ENCODE data around the gene DAB2. TPM values are rescaled to one million over a fixed set of nuclear protein-coding genes. Genes with fewer than 3 reads are reported as not detected.

DAB2 gene
- total and polyA plus RNA-seq, 2 donors (not counting 1 experiment from before 2014, with no cell fraction given) = 0.03 to 0.47 TPM

DNA sequence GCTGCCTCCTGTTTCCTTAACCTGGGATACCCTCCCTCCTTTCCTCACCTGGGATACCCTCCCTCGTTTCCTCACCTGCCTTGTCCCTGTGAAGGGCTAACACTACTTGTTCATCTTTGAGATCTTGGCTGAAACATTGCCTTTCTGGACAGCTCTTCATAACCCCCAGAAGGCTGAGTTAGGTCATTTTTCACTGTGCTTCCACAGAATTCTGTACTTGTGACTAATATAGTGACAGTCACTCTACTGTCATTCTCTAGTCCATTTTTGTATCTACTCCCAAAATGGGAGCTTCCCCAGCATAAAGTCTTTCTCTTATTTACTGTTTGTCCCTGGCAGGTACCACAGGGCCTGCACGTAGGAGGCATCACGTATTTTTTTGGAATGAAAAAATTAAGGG, 21.5 kb upstream of the DAB2 start:
- intact Hi-C loops (cut with micrococcal nuclease) = no loop called here
- no peaks in the 10 kb centered on the region for H3K79me2 ChIP-seq (ENCODE audit: control insufficient read depth, insufficient read depth, low read length)
- H3K4me2 ChIP-seq (replicated peaks; ENCODE audit: low read depth, low read length, poor library complexity, severe bottlenecking) = no peak overlapping the region
- no peak overlapping the region for H3K9ac ChIP-seq (ENCODE audit: low read length)
- H3K4me3 ChIP-seq (ENCODE audit: control extremely low read depth in 1 of 5, extremely low read depth in 1 of 5, insufficient read depth in 1 of 5, low read depth in 2 of 5, low read length in 4 of 5) = no peak overlapping the region
- no peaks in the 10 kb centered on the region for H3K36me3 ChIP-seq (replicated peaks in 1 of 2; ENCODE audit: control extremely low read depth in 1 of 2, control insufficient read depth in 1 of 2, extremely low read depth in 1 of 2, insufficient read depth in 2 of 2, low read length in 1 of 2)
- H3K27me3 Mint-ChIP-seq = peaks cover 3% of the 10 kb centered on the region
- no peaks in the 10 kb centered on the region for H4K20me1 ChIP-seq (ENCODE audit: control insufficient read depth, insufficient read depth, low read length, poor library complexity, severe bottlenecking)
- no peaks in the 10 kb centered on the region for H3K9me3 ChIP-seq (ENCODE audit: control extremely low read depth in 1 of 3, control insufficient read depth in 2 of 3, insufficient read depth in 1 of 3, low read length in 2 of 3)
- 100% methylated on average over 1 of the region's 3 CpGs for WGBS (ENCODE audit: insufficient coverage)
- no peaks in the 10 kb centered on the region for H3K27me3 ChIP-seq (replicated peaks in 1 of 4; ENCODE audit: control extremely low read depth in 1 of 4, control insufficient read depth in 3 of 4, insufficient read depth in 4 of 4, low read length in 3 of 4)
- H3K27ac ChIP-seq (ENCODE audit: low read length in 2 of 2) = no peak overlapping the region
- H3K4me3 Mint-ChIP-seq = no peak overlapping the region
- ChIA-PET CTCF (no interaction called here), POLR2A (no interaction called here)
- H2AFZ ChIP-seq (ENCODE audit: insufficient read depth, low read depth, low read length, poor library complexity, severe bottlenecking) = no peak overlapping the region
- H3K27ac Mint-ChIP-seq = no peak overlapping the region
- H3K9me3 Mint-ChIP-seq (ENCODE audit: insufficient read depth) = no peaks in the 10 kb centered on the region
- H3K4me1 ChIP-seq (ENCODE audit: control insufficient read depth in 2 of 2, insufficient read depth in 2 of 2, low read length in 2 of 2) = no peaks in the 10 kb centered on the region
- TF ChIP-seq, protein P1, sequence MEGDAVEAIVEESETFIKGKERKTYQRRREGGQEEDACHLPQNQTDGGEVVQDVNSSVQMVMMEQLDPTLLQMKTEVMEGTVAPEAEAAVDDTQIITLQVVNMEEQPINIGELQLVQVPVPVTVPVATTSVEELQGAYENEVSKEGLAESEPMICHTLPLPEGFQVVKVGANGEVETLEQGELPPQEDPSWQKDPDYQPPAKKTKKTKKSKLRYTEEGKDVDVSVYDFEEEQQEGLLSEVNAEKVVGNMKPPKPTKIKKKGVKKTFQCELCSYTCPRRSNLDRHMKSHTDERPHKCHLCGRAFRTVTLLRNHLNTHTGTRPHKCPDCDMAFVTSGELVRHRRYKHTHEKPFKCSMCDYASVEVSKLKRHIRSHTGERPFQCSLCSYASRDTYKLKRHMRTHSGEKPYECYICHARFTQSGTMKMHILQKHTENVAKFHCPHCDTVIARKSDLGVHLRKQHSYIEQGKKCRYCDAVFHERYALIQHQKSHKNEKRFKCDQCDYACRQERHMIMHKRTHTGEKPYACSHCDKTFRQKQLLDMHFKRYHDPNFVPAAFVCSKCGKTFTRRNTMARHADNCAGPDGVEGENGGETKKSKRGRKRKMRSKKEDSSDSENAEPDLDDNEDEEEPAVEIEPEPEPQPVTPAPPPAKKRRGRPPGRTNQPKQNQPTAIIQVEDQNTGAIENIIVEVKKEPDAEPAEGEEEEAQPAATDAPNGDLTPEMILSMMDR (IDR thresholded peaks at IDR 0.05) = no peak
- no peak for TF ChIP-seq EZH2 (IDR thresholded peaks at IDR 0.05; ENCODE audit: borderline replicate concordance, insufficient read depth, low read depth, low read length, poor library complexity, severe bottlenecking)
- ATAC-seq (ENCODE audit: low read depth) (no peak), DNase-seq (no peak)
- no peaks in the 10 kb centered on the region for H3K4me1 Mint-ChIP-seq

GRCh38 chr5:39443911-39444310, 19.1 kb upstream of the DAB2 start:
- Histone ChIP-seq H3K4me3 (ENCODE audit: control extremely low read depth in 1 of 5, extremely low read depth in 1 of 5, insufficient read depth in 1 of 5, low read depth in 2 of 5, low read length in 4 of 5) (no peak overlapping the region), H2AFZ (ENCODE audit: insufficient read depth, low read depth, low read length, poor library complexity, severe bottlenecking) (no peak overlapping the region), H3K9ac (ENCODE audit: low read length) (no peak overlapping the region), H4K20me1 (ENCODE audit: control insufficient read depth, insufficient read depth, low read length, poor library complexity, severe bottlenecking) (no peaks in the 10 kb centered on the region), H3K36me3 (replicated peaks in 1 of 2; ENCODE audit: control extremely low read depth in 1 of 2, control insufficient read depth in 1 of 2, extremely low read depth in 1 of 2, insufficient read depth in 2 of 2, low read length in 1 of 2) (no peaks in the 10 kb centered on the region), H3K4me1 (ENCODE audit: control insufficient read depth in 2 of 2, insufficient read depth in 2 of 2, low read length in 2 of 2) (no peaks in the 10 kb centered on the region), H3K79me2 (ENCODE audit: control insufficient read depth, insufficient read depth, low read length) (no peaks in the 10 kb centered on the region), H3K27me3 (replicated peaks in 1 of 4; ENCODE audit: control extremely low read depth in 1 of 4, control insufficient read depth in 3 of 4, insufficient read depth in 4 of 4, low read length in 3 of 4) (no peaks in the 10 kb centered on the region), H3K4me2 (replicated peaks; ENCODE audit: low read depth, low read length, poor library complexity, severe bottlenecking) (no peak overlapping the region), H3K9me3 (ENCODE audit: control extremely low read depth in 1 of 3, control insufficient read depth in 2 of 3, insufficient read depth in 1 of 3, low read length in 2 of 3) (no peaks in the 10 kb centered on the region), H3K27ac (ENCODE audit: low read length in 2 of 2) (no peak overlapping the region)
- POLR2A ChIA-PET = no interaction called here
- intact Hi-C loops (cut with micrococcal nuclease) = no loop called here
- no peak for DNase-seq
- Mint-ChIP-seq H3K27ac (no peak overlapping the region), H3K4me1 (no peaks in the 10 kb centered on the region), H3K9me3 (ENCODE audit: insufficient read depth) (no peaks in the 10 kb centered on the region), H3K4me3 (no peak overlapping the region), H3K27me3 (peaks cover 3% of the 10 kb centered on the region)
- WGBS (ENCODE audit: insufficient coverage) = 100% methylated on average over 1 of the region's 2 CpGs
- CTCF ChIA-PET = no interaction called here
- ATAC-seq (ENCODE audit: low read depth) = no peak
- TF ChIP-seq, protein P1 (IDR thresholded peaks at IDR 0.05) = no peak
- TF ChIP-seq EZH2 (IDR thresholded peaks at IDR 0.05; ENCODE audit: borderline replicate concordance, insufficient read depth, low read depth, low read length, poor library complexity, severe bottlenecking) = no peak
